Upper lobe of left lung (tissue), 4 donors: ENCODE results near the gene KLHL34.

Experiments used
- CTCF ChIP-seq, 6 experiments: fragments of 450-650 bp in 4 of 6; fragments of 200-600 bp in 2 of 6; sonication (generic) in 2 of 6; IDR thresholded peaks; one replicate each; pipeline ENCODE4 v1.5.1; 2016 to 2019; ENCODE audit warnings: antibody characterized with exemption in 6 of 6
- EP300 ChIP-seq, 4 donors: sonication (generic); formaldehyde crosslinking; IDR thresholded peaks; one replicate each; pipeline ENCODE4 v1.5.1; 2017; ENCODE audit warnings: antibody characterized with exemption in 4 of 4, control low read depth in 2 of 4
- POLR2A ChIP-seq, 4 donors: fragments of 450-650 bp; IDR thresholded peaks; one replicate each; pipeline ENCODE4 v1.5.1; 2016 to 2017; ENCODE audit warnings: antibody characterized with exemption in 4 of 4, mild to moderate bottlenecking in 2 of 4

GRCh38 chrX:21645886-21646285, 12.2 kb downstream of the KLHL34 start:
- TF ChIP-seq POLR2A (IDR thresholded peaks at IDR 0.05) (no peak), EP300 (IDR thresholded peaks at IDR 0.05) (no peak), CTCF (IDR thresholded peaks at IDR 0.05) (no peak)
